Activated B cell treated with CpG ODN at 0.5 μM for 24 hours (primary cell): ENCODE measurements around the gene CTTNBP2NL. TPM values are rescaled to one million over a fixed set of nuclear protein-coding genes. Genes with fewer than 3 reads are reported as not detected.
A peak's percentile ranks its signal among the peaks of the same experiment; 100 is the strongest.

Experiments used
- ATAC-seq: fragments of 200-7000 bp; cut with Tn5 transposase; one replicate; pipeline ENCODE4 v1.10.0; 2021; ENCODE audit warnings: low read depth, mild to moderate bottlenecking, moderate library complexity
- CTCF ChIA-PET: fragments of 350-600 bp; sonication (Branson Sonifier 250); formaldehyde crosslinking; loops from one replicate; lab custom pipeline; 2021; ENCODE audit warnings: antibody characterized with exemption; lab: Charles Lee
- POLR2A ChIA-PET: fragments of 350-600 bp; sonication (Branson Sonifier 250); formaldehyde crosslinking; loops from one replicate; lab custom pipeline; 2021; ENCODE audit warnings: antibody characterized with exemption; lab: Charles Lee
- DNase-seq: peaks from one replicate; pipeline ENCODE4 v3.0.0; 2022
- H3K27ac Mint-ChIP-seq: one replicate; pipeline ENCODE4 v1.8.0; 2020; ENCODE audit warnings: mixed read lengths
- H3K27me3 Mint-ChIP-seq: one replicate; pipeline ENCODE4 v1.8.0; 2021; ENCODE audit warnings: mixed read lengths
- H3K36me3 Mint-ChIP-seq: one replicate; pipeline ENCODE4 v1.8.0; 2021; ENCODE audit warnings: low read depth, mixed read lengths
- H3K4me1 Mint-ChIP-seq: one replicate; pipeline ENCODE4 v1.8.0; 2021; ENCODE audit warnings: mixed read lengths
- H3K4me3 Mint-ChIP-seq: one replicate; pipeline ENCODE4 v1.8.0; 2020; ENCODE audit warnings: mild to moderate bottlenecking, mixed read lengths
- H3K9me3 Mint-ChIP-seq: one replicate; pipeline ENCODE4 v1.8.0; 2020; ENCODE audit warnings: mixed read lengths
- intact Hi-C: fragments of 100-400 bp; cut with micrococcal nuclease; formaldehyde crosslinking; loops from one replicate; pipeline ENCODE4 v1.15.1; 2024
- total RNA-seq: library from RNA; stranded (reverse); gene quantifications from 2 replicates; pipeline ENCODE4 v1.2.3, GENCODE V29; 2022
- TF ChIP-seq, protein P1 (sequence below): fragments of 200-600 bp; IDR thresholded peaks from one replicate; pipeline ENCODE4 v1.8.0; 2022; ENCODE audit warnings: antibody characterized with exemption, mild to moderate bottlenecking

CTTNBP2NL gene
- total RNA-seq, 1 donor from 2014 or later, result 14.1 TPM

DNA sequence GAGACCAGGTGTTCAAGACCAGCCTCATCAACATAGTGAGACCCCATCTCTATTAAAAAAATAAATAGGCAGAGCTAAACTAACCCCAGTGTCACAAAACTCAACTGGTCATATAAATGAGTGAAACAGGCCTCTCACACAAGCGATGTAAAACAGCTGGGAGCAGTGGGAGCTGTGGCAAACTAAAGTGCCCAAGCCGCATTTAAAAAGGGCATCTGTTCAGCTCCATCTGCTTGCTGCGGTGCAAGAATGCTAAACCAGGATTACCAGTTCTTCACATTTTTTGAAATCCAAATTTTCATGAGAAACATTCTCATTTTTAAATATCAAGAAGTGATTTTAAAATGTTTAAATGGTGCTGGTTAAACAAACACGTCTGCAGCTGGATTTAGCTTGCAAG is 62.7 kb downstream of the CTTNBP2NL start:
- POLR2A ChIA-PET, result no interaction called here
- H3K4me1 Mint-ChIP-seq, result peaks cover 20% of the 10 kb centered on the region
- CTCF ChIA-PET, result no interaction called here

DNA sequence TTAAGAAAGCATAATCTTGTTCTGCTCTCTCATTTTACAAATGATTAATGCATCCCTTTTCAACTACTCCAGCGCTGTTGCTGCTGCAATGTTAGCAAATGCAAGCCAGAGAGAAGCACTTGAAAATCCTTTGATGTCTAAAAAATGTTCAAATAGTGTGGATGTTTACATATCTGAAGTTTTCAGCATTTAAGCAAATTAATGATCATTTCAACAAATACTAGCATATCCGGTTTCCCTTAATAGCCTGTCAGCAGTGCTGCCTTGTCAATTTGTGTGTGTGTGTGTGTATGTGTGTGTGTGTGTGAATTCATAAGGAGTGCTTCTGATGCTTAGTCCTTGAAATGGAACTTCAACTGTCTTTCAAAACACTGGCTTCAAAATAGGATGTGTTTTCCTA is 64.6 kb downstream of the CTTNBP2NL start:
- Mint-ChIP-seq H3K27me3 (peaks cover 24% of the 10 kb centered on the region), H3K27ac (no peak overlapping the region), H3K4me1 (peaks cover 31% of the 10 kb centered on the region), H3K9me3 (no peaks in the 10 kb centered on the region), H3K36me3 (peaks cover 14% of the 10 kb centered on the region), H3K4me3 (no peak overlapping the region)
- TF ChIP-seq, protein P1, sequence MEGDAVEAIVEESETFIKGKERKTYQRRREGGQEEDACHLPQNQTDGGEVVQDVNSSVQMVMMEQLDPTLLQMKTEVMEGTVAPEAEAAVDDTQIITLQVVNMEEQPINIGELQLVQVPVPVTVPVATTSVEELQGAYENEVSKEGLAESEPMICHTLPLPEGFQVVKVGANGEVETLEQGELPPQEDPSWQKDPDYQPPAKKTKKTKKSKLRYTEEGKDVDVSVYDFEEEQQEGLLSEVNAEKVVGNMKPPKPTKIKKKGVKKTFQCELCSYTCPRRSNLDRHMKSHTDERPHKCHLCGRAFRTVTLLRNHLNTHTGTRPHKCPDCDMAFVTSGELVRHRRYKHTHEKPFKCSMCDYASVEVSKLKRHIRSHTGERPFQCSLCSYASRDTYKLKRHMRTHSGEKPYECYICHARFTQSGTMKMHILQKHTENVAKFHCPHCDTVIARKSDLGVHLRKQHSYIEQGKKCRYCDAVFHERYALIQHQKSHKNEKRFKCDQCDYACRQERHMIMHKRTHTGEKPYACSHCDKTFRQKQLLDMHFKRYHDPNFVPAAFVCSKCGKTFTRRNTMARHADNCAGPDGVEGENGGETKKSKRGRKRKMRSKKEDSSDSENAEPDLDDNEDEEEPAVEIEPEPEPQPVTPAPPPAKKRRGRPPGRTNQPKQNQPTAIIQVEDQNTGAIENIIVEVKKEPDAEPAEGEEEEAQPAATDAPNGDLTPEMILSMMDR, result no peak
- DNase-seq, result no peak
- ChIA-PET POLR2A (no interaction called here), CTCF (no interaction called here)
- intact Hi-C loops, result no loop called here
- no peak for ATAC-seq

More for the DNA sequence above, 62.7 kb downstream of the CTTNBP2NL start:
- intact Hi-C loops, result no loop called here
- H3K27me3 Mint-ChIP-seq, result peaks cover 26% of the 10 kb centered on the region
- peaks cover 14% of the 10 kb centered on the region for H3K36me3 Mint-ChIP-seq
- no peak for DNase-seq
- no peak overlapping the region for H3K4me3 Mint-ChIP-seq
- ATAC-seq, result no peak
- H3K9me3 Mint-ChIP-seq, result no peaks in the 10 kb centered on the region
- TF ChIP-seq, protein P1, result no peak
- H3K27ac Mint-ChIP-seq, result no peak overlapping the region

DNA sequence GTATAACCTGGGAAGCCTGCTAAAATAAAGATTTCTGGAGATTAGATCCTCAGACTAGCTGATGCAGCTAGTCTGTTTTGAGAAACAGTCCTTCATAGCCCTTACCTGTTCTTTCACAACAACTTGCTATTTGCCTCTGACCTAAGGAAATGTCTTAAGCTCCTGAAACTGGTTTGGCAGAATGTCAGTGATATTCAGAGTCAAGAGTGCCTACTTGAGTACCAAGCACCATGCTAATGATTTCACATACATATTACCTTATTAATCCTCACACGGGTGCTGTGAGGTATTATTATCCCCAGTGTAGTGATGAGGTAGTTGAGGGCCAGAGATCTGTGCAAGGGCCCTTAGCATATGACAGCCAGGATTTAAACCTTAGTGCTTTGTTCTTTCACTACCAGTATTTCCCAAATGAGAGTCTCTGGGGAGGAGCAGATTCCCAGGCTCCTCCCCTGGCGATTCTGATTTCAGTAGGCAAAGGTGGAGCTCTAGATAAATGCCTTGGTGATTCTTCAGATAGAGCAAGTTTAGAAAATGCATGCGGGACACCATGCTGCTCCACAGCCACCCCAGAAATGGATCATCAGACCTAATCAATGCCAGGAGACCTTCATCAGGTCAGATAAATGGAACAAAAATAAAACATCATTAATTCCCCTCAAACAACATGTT is 65.3 kb downstream of the CTTNBP2NL start:
- Mint-ChIP-seq H3K4me1 (peaks cover 38% of the 10 kb centered on the region), H3K27me3 (peaks cover 19% of the 10 kb centered on the region), H3K4me3 (no peak overlapping the region), H3K36me3 (peaks cover 8% of the 10 kb centered on the region), H3K27ac (no peak overlapping the region), H3K9me3 (no peaks in the 10 kb centered on the region)
- no peak for ATAC-seq
- DNase-seq, result no peak
- ChIA-PET CTCF (interaction anchor here (1.5 kb wide), 1 partner anchor 67 kb away, joined by 3 read pairs; no protein-coding TSS in a partner anchor), POLR2A (interaction anchor here (1.9 kb wide), 1 partner anchor 67 kb away, joined by 8 read pairs; no protein-coding TSS in a partner anchor)
- TF ChIP-seq, protein P1, result no peak
- intact Hi-C loops, result no loop called here

DNA sequence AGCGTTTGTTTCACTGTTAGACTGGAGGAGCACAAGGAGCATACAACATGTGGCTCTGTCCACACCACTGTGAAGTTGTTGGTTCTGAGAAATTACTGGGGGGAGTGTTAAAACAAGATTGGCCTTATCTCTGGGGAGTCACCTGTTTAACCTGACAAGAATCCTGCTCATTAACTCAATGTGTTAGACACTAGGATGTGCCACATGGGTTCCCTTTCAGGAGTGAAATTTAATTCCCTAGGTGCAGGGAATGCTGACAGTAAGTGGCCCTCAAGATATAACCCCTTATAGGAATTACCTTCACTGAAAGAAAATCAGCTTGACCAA is 66.9 kb downstream of the CTTNBP2NL start:
- H3K27ac Mint-ChIP-seq, result no peak overlapping the region
- ChIA-PET CTCF (interaction anchor here (1.2 to 6.2 kb wide), 3 partner anchors 68 to 74 kb away, joined by 3 to 49 read pairs (median 4); no protein-coding TSS in a partner anchor), POLR2A (interaction anchor here (1.0 to 1.9 kb wide), 4 partner anchors 17 to 156 kb away, joined by 3 to 9 read pairs (median 6); partner anchors contain the start of gene ST7L)
- DNase-seq, result no peak
- intact Hi-C loops, result no loop called here
- peaks cover 54% of the 10 kb centered on the region for H3K4me1 Mint-ChIP-seq
- H3K27me3 Mint-ChIP-seq, result peaks cover 19% of the 10 kb centered on the region
- TF ChIP-seq, protein P1, result no peak
- H3K4me3 Mint-ChIP-seq, result peak overlapping the region; percentile 42
- H3K36me3 Mint-ChIP-seq, result no peaks in the 10 kb centered on the region
- H3K9me3 Mint-ChIP-seq, result no peaks in the 10 kb centered on the region
- ATAC-seq, result no peak

GRCh38 chr1:112464501-112464900 is 68.5 kb downstream of the CTTNBP2NL start:
- no peak overlapping the region for H3K4me3 Mint-ChIP-seq
- peaks cover 18% of the 10 kb centered on the region for H3K27me3 Mint-ChIP-seq
- DNase-seq (no peak), ATAC-seq (no peak)
- no peak overlapping the region for H3K27ac Mint-ChIP-seq
- ChIA-PET CTCF (interaction anchor here (6.2 kb wide), 1 partner anchor 73 kb away, joined by 49 read pairs; no protein-coding TSS in a partner anchor), POLR2A (no interaction called here)
- intact Hi-C loops, result no loop called here
- H3K36me3 Mint-ChIP-seq, result no peaks in the 10 kb centered on the region
- peaks cover 54% of the 10 kb centered on the region for H3K4me1 Mint-ChIP-seq
- TF ChIP-seq, protein P1, result no peak
- no peaks in the 10 kb centered on the region for H3K9me3 Mint-ChIP-seq
